Measurements from ENCODE around the gene CPEB3.

DNA sequence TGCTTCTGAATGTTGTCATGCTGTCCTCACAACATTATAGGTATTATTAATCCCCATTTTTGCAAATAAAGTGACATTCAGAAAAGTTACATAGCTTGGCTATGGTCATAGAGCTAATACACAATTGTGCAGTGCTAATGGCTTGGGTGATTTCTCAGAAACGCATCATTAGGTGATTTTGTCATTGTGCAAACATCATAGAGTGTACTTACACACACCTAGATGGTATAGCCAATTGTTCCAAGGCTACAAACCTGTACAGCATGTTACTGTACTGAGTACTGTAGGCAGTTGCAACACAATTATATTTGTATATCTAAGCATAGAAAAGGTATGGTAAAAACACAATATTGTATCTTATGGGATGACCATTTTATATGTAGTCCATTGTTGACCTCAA, 276.3 kb downstream of the CPEB3 start:
- TF ChIP-seq, protein P1, sequence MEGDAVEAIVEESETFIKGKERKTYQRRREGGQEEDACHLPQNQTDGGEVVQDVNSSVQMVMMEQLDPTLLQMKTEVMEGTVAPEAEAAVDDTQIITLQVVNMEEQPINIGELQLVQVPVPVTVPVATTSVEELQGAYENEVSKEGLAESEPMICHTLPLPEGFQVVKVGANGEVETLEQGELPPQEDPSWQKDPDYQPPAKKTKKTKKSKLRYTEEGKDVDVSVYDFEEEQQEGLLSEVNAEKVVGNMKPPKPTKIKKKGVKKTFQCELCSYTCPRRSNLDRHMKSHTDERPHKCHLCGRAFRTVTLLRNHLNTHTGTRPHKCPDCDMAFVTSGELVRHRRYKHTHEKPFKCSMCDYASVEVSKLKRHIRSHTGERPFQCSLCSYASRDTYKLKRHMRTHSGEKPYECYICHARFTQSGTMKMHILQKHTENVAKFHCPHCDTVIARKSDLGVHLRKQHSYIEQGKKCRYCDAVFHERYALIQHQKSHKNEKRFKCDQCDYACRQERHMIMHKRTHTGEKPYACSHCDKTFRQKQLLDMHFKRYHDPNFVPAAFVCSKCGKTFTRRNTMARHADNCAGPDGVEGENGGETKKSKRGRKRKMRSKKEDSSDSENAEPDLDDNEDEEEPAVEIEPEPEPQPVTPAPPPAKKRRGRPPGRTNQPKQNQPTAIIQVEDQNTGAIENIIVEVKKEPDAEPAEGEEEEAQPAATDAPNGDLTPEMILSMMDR (IDR thresholded peaks at IDR 0.05): no peak
- TF ChIP-seq EZH2 (IDR thresholded peaks at IDR 0.05): no peak

Measured in neural progenitor cell (in vitro differentiated cells).